Kidney (tissue), 14 donors: ENCODE measurements around the gene RAB11FIP3. TPM values are rescaled to one million over a fixed set of nuclear protein-coding genes. Genes with fewer than 3 reads are reported as not detected.
"Not testable (repeated sequence)": the region's sequence is repeated elsewhere in the genome, so short reads cannot be mapped to it uniquely, and the experiment has no call there.

Source experiments
- DNase-seq, 5 donors: peaks; one replicate each; pipeline ENCODE4 v3.0.0-alpha.2; 2013 to 2020
- FAIRE-seq: peaks from 2 replicates; lab custom pipeline; 2012; peaks lifted over from hg19 to GRCh38; lab: Jason Lieb, UNC
- H3K27ac ChIP-seq, 2 donors: one replicate each; pipeline ENCODE4 v1.7.0; 2013; ENCODE audit warnings: low read depth in 2 of 2, low read length in 2 of 2, inconsistent platforms in 1 of 2
- H3K27me3 ChIP-seq: one replicate; pipeline ENCODE4 v1.7.1; 2013; ENCODE audit warnings: low read length, inconsistent platforms; ENCODE audit not compliant: control insufficient read depth, insufficient read depth
- H3K36me3 ChIP-seq, 3 donors: one replicate each; pipeline versions ENCODE4 v1.7.0 to v1.7.1; 2013; ENCODE audit warnings: low read length in 3 of 3, control low read depth in 1 of 3, inconsistent platforms in 1 of 3; ENCODE audit not compliant: insufficient read depth in 3 of 3, control insufficient read depth in 2 of 3
- H3K4me1 ChIP-seq, 3 donors: one replicate each; pipeline versions ENCODE4 v1.7.0 to v1.7.1; 2013; ENCODE audit warnings: low read length in 3 of 3, inconsistent platforms in 1 of 3, low read depth in 1 of 3; ENCODE audit not compliant: control insufficient read depth in 2 of 3, insufficient read depth in 2 of 3
- H3K4me3 ChIP-seq, 3 donors: one replicate each; pipeline versions ENCODE4 v1.7.0 to v1.8.1; 2013; ENCODE audit warnings: low read length in 3 of 3, control low read depth in 1 of 3, inconsistent platforms in 1 of 3
- H3K9ac ChIP-seq, 3 donors: one replicate each; pipeline versions ENCODE4 v1.7.0 to v1.7.1; 2013; ENCODE audit warnings: low read length in 3 of 3, control low read depth in 1 of 3, inconsistent platforms in 1 of 3
- H3K9me3 ChIP-seq, 3 donors: one replicate each; pipeline versions ENCODE4 v1.7.0 to v1.7.1; 2013; ENCODE audit warnings: low read length in 3 of 3, control low read depth in 1 of 3, inconsistent platforms in 1 of 3; ENCODE audit not compliant: control insufficient read depth in 2 of 3, insufficient read depth in 1 of 3
- CTCF ChIP-seq: IDR thresholded peaks from 3 replicates; pipeline ENCODE4 v1.5.1; 2012; ENCODE audit warnings: mild to moderate bottlenecking, moderate library complexity, borderline replicate concordance; ENCODE audit not compliant: insufficient read depth; ENCODE audit errors: extremely low read depth
- intact Hi-C: fragments of 100-400 bp; cut with DNase I; formaldehyde crosslinking; loops from one replicate; pipeline ENCODE4 v1.11.1; 2022
- polyA plus RNA-seq: library from polyadenylated mRNA; stranded (reverse); fragments of 350-450 nt; fragmentation: Illumina TruSeq; extraction: RNeasy Lipid Tissue Mini Kit (QIAGEN cat#74804); gene quantifications from one replicate; pipeline ENCODE4 v1.2.3, GENCODE V29; 2014; ENCODE audit warnings: low read depth, low replicate concordance; ENCODE audit not compliant: insufficient read depth
- total RNA-seq: library from RNA; stranded (reverse); fragmentation: NEBNext Ultra II Directional; extraction: Animal tissue kit (Norgen Biotek cat#: 25700); gene quantifications from one replicate; pipeline ENCODE4 v1.2.1, GENCODE V29; 2021
- donor health status: control.
- donor health status: control.
- donor health status: control.
- donor health status: control.
- donor health status: control.
- donor health status: DM: yes; HTN: yes; CAD: no.
- donor health status: Normal renal cell carcinoma (clear cell type).

Gene RAB11FIP3
- total and polyA plus RNA-seq, 2 donors from 2014 or later = 84.9 to 162 TPM

GRCh38 chr16:376817-377418, 48.5 kb upstream of the RAB11FIP3 start:
- TF ChIP-seq CTCF = no peak
- Histone ChIP-seq H3K4me3 (no peak overlapping the region), H3K27ac (no peak overlapping the region), H3K4me1 (peaks cover 0 to 20% (median 0%) of the 10 kb centered on the region in 3 donors), H3K36me3 (peaks cover 0 to 10% (median 3%) of the 10 kb centered on the region in 3 donors), H3K9ac (no peak overlapping the region), H3K27me3 (no peaks in the 10 kb centered on the region), H3K9me3 (no peaks in the 10 kb centered on the region)
- DNase-seq (peak in 1 of 5 donors; percentile 75), FAIRE-seq (no peak)
- intact Hi-C loops = no loop called here

DNA sequence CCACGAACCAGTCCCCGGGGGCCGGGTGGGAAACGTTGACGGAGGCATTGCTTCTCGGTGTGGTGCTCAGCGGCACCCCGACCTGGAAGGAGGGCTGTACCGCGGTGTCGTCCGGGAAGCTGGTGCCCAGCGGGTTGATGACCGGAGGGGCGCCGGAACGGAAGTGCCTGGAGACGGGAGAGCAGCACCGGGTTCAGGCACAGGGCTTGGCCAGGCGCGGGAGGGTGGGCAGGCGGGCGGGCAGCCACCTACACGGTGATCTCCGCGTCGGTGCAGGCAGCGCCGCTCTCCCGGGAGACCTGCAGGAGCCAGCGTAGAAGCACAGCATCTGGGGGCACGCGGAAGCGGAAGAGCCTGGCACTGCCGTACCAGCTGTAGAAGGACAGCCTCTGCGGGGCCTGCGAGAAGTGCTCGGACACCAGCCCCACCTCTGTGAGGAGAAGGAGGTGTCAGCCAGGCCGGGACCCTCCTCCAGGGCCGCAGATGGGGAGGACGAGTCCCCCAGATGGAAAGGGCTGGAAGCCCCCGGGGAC, 48.0 kb upstream of the RAB11FIP3 start:
- Histone ChIP-seq H3K27me3 (no peaks in the 10 kb centered on the region), H3K9me3 (no peaks in the 10 kb centered on the region), H3K36me3 (peaks cover 0 to 8% (median 3%) of the 10 kb centered on the region in 3 donors), H3K9ac (no peak overlapping the region), H3K4me3 (no peak overlapping the region), H3K27ac (no peak overlapping the region), H3K4me1 (peaks cover 0 to 20% (median 0%) of the 10 kb centered on the region in 3 donors)
- peak in 1 of 5 donors; percentile 75 for DNase-seq
- TF ChIP-seq CTCF = no peak
- FAIRE-seq = no peak
- intact Hi-C loops = no loop called here

GRCh38 chr16:378113-378820, 47.2 kb upstream of the RAB11FIP3 start:
- H3K36me3 ChIP-seq, FAIRE-seq, H3K4me3 ChIP-seq, DNase-seq, H3K9ac ChIP-seq, H3K9me3 ChIP-seq, intact Hi-C loops, H3K27me3 ChIP-seq: not testable (repeated sequence)
- peaks cover 0 to 22% (median 0%) of the 10 kb centered on the region in 3 donors for H3K4me1 ChIP-seq
- peak overlapping the region; percentile 16 to 56 for H3K27ac ChIP-seq

GRCh38 chr16:378821-379182, 46.6 kb upstream of the RAB11FIP3 start:
- Histone ChIP-seq H3K4me3 (no peak overlapping the region), H3K36me3 (peaks cover 0 to 6% (median 3%) of the 10 kb centered on the region in 3 donors), H3K9ac (peak overlapping the region in 1 of 3 donors; percentile 40), H3K9me3 (no peaks in the 10 kb centered on the region), H3K4me1 (peaks cover 0 to 27% (median 0%) of the 10 kb centered on the region in 3 donors), H3K27ac (peak overlapping the region; percentile 16 to 56), H3K27me3 (no peaks in the 10 kb centered on the region)
- no peak for TF ChIP-seq CTCF
- DNase-seq = peak in 1 of 5 donors; percentile 76
- intact Hi-C loops = no loop called here
- FAIRE-seq = no peak
